GM19455 (cell line): Measurements from ENCODE around the gene CMA1.
"Not testable (repeated sequence)": the region's sequence is repeated elsewhere in the genome, so short reads cannot be mapped to it uniquely, and the experiment has no call there.

Source experiments
- ATAC-seq: cut with Tn5 transposase; IDR thresholded peaks from one replicate; pipeline ENCODE4 v1.9.1; 2021; ENCODE audit not compliant: unreplicated experiment

The CMA1 gene

GRCh38 chr14:24470450-24470849, 37.6 kb downstream of the CMA1 start:
- not testable (repeated sequence) for ATAC-seq

DNA sequence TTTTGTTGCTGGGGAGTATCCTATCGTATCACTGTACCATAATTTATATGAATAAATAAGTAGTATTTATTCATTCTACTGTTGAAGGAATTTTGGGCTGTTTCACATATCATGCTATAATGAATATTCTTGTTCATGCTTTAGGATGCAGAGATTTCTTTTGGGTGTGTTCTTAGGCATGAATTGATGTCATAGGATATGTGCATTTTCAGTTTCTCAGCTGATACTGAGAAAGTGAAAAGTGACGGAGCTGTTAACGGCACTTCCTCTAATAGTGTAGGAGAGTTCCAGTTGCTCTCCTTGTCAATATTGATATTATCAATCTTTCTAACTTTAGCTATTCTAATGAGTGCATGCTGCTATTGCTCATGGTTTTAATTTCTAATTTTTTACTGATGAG, 42.3 kb downstream of the CMA1 start:
- no peak for ATAC-seq

- ATAC-seq = no peak
These were observed 42.7 kb downstream of the CMA1 start for GRCh38 chr14:24465368-24465767.

GRCh38 chr14:24463884-24464785, 43.9 kb downstream of the CMA1 start:
- no peak for ATAC-seq

DNA sequence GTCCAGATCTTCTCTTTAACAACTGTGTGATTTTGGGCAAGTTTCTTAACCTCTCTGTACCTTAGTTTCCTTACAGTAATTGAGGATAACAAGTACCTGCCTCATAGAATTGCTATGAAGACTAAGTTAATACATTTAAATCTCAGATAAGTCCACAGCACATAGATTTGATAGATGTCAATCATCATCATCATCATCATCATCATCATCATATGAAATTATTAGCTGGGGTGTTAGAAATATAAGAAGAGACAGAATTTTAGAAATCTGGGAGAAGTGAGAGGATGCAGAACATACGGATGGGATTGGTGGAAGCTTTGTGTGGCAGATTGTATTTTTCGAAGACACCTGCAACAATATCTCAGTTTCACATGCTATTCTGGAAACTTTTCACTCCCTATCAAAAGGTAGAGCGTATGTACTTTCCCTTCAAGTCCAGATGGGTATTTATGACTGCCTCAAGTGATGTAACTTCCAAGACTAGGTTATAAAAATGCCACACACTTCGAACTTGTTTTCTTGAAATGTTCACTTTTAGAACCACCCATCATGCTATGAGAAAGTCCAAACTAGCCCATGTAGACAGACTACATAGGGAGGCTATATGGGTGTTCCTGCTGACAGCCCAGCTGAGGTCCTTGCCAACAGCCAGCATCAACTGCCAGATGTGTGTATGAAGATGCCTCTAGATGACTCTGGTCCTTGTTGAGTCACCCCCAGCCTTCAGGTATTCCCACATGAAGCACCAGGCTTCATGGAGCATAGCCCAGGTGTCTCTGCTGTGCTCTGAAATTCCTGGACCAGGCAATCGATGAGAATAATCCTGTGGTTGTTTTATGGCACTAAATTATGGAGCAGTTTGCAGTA, 44.8 kb downstream of the CMA1 start:
- no peak for ATAC-seq

DNA sequence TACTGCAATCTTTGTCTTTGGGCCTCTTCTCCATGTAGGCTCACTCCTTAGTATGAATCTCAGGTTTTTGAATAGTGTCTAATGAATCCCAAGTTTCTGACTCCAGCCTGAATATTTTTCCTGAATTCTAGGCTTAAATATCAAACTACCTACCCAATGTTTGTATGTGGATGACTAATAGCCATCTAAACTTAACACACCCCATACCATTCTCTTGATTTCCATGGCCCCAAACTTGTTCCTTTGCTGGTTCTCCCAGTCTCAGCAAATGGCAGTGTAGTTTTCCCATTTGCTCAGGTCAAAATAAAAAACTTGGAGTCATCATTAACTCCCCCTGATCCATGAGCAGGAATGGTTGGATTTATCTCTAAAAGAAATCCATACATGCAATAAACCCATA, 46.7 kb downstream of the CMA1 start:
- no peak for ATAC-seq

- no peak for ATAC-seq
These were observed 48.7 kb downstream of the CMA1 start for GRCh38 chr14:24459331-24459730.

- ATAC-seq = no peak
These were observed 49.3 kb downstream of the CMA1 start for GRCh38 chr14:24458736-24459135.

DNA sequence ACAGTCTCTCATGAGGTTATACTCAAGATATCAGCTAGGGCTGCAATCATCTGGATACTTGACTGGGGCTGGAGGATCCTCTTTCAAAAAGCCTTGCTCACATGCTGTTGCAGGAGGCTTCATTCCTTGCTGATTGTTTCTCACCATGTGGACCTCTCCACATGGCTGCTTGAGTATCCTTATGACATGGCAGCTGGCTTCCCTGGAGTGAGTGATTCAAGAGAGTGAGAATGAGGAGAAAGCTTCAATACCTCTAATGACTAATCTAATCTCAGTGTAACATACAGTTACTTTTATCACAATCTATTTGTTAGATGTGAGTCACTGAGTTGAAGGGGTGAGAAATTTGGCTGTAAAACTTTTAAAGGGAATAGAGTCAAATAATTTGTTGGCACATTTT, 51.1 kb downstream of the CMA1 start:
- ATAC-seq = no peak
